Stimulated activated CD4-positive, alpha-beta T cell treated with anti-CD3 and anti-CD28 coated beads, TNF-alpha, amount 100 ng/mL, for 1 hour (primary cell): ENCODE measurements around the gene CCDC8.
"Not testable (repeated sequence)": the region's sequence is repeated elsewhere in the genome, so short reads cannot be mapped to it uniquely, and the experiment has no call there.

Experiments
- DNase-seq, 3 donors: peaks; one replicate each; pipeline ENCODE4 v3.0.0-alpha.2; 2020; ENCODE audit warnings: low read depth in 3 of 3, low spot score in 1 of 3

CCDC8 gene

DNA sequence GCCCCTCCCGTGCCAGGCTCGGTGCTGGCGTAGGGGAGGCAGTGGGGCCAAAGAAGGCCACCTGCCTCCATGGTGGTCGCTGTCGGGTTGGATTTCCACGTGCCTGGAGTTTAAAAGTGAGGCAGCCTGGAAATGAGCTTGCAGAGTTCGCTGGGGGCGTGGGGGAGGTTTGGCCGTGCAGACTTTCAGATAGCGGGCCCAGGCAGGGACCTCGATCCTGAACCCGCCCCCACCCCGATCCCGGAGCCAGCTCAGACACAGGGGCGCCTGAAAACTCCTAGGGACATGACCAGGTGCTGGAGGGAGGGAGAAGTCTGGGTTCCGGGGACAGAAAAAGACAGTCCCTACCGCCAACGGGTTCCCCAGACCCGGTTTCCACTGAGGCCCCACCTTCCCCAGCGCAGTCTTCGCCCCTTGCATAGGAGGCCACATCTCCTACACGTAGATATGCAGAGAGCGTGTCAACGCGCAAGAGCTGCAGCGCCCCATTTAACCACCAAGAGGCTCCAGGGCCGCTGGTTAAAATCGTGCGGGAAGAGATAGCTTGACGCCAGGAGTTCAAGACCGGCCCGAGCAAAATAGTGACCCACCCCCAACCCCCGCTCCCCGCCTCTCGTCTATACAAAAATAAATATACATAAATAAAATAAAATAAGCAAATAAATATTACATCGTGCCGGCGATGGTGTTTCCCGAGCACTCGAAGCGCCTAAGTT, 8.5 kb downstream of the CCDC8 start:
- no peak for DNase-seq

GRCh38 chr19:46404055-46404752, 9.2 kb downstream of the CCDC8 start:
- DNase-seq, result no peak

DNA sequence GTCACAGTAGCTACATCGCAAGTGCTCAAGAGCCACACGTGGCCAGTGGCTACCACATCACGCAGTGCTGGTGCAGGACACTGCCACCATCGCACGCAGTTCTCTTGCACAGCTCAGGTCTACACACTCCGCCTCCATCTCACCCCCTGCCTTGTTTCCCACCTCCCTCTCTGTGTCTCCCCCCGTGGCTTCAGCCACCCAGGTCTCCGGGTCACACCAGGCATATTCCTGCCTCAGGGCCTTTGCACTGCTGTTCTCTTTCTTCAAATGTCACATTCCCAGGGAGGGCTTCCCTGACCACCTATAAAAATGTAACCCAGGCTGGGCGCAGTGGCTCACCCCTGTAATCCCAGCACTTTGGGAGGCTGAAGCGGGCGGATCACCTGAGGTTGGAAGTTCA, 10.6 kb downstream of the CCDC8 start:
- no peak for DNase-seq

DNA sequence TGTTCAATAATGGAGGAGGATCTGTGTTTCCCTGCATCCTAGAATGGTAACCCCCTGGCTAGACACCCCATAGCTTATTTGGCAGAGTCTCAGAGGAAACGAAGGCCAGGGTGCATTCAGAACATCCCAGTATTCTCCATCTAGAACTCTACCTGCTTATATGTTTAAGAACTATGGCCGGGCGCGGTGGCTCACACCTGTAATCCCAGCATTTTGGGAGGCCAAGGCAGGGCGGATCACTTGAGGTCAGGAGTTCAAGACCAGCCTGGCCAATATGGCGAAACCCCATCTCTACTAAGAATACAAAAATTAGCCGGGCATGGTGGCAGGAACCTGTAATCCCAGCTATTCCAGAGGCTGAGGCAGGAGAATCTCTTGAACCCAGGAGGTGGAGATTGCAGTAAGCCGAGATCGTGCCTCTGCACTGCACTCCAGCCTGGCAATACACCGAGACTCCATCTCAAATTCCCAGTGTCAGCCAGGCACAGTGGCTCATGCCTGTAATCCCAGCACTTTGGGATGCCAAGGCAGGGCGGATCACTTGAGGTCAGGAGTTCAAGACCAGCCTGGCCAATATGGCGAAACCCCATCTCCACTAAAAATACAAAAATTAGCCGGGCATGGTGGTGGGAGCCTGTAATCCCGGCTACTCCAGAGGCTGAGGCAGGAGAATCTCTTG, 15.4 kb downstream of the CCDC8 start:
- not testable (repeated sequence) for DNase-seq

DNA sequence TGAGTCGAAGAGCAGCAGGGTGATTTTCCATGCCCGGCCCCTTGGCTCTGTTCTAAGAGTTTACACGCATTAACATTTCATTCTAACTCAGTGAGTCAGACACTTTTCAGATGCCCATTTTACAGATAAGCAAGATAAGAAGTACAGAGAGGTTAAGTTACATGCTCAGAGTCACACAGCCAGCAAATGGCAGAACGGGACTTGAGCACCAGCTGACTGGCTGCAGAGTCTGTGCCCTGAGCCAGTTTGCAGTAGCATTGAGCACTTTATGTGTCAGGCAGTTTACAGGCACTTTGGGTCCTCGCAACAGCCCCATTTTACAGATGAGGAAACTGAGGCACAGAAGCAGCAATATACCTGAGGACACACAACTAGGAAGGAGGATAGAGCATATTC, 19.0 kb downstream of the CCDC8 start:
- no peak for DNase-seq

GRCh38 chr19:46393456-46394401, 19.6 kb downstream of the CCDC8 start:
- no peak for DNase-seq

GRCh38 chr19:46392837-46393236, 20.5 kb downstream of the CCDC8 start:
- DNase-seq, result no peak

GRCh38 chr19:46392252-46392801, 21.0 kb downstream of the CCDC8 start:
- DNase-seq, result no peak

GRCh38 chr19:46391296-46392251, 21.8 kb downstream of the CCDC8 start:
- DNase-seq, result no peak

GRCh38 chr19:46390866-46391265, 22.5 kb downstream of the CCDC8 start:
- no peak for DNase-seq

DNA sequence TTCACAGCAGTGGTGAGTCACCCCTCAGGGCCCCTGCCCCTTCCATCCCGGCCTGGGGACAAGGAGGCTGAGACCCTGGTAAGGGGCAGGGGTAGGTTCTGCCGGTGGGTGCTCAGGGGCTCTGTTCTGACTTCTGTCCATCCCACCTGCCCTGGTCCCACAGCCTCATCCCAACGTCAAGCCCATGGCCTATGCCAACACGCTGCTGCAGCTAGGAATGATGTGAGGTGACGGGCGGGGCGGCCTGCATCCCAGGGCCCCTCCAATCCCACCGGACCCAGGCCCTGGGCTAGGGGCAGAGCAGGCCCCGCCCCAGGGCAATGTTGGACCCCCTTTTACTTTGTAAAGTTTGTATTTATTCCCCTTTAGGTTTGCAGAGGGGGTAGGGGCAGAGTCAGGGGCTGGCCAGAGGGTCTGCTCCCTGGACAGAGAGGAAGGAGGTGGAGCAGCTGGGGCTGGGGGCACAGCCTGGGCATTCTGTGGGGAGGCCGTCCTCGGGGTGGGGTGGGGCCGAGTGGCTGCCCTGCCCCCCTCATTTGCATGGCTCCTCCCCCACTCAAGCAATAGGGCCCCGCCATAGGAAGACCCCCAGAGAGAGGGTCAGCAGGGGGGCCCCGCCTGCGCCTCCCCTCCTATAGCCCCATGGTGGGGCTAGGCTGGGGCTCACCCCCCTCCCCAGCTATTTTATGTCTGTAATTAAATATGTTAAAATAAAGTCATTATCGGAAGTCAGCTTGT, 23.1 kb downstream of the CCDC8 start:
- no peak for DNase-seq

DNA sequence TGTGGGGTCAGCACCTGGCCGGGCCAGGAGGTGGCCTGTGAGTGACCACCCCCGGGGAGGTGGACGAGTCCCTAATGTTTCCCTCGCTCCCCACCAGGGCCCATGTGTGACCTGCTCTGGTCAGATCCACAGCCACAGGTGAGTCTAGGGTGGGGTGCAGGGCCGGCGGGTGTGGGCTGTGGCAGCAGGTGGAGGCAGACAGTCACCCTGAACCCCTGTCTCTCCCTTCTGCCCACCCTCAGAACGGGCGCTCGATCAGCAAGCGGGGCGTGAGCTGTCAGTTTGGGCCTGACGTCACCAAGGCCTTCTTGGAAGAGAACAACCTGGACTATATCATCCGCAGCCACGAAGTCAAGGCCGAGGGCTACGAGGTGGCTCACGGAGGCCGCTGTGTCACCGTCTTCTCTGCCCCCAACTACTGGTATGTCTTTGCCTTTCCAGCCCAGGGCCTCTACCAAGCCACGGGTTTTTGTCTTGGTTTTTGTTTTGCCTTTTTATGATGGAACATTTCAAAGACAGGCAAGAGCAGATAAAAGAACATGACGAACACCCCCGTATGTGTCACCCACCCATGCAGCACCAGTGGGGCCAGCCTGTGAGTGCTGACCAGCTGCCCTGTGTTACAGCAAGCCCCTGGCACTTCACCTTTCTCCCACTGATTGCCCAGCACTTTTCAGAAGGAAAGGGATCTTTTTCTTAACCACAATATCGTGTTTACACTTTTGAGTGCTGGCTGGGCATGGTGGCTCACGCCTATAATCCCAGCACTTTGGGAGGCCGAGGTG, 24.9 kb downstream of the CCDC8 start:
- no peak for DNase-seq

GRCh38 chr19:46387713-46388130, 25.6 kb downstream of the CCDC8 start:
- no peak for DNase-seq

DNA sequence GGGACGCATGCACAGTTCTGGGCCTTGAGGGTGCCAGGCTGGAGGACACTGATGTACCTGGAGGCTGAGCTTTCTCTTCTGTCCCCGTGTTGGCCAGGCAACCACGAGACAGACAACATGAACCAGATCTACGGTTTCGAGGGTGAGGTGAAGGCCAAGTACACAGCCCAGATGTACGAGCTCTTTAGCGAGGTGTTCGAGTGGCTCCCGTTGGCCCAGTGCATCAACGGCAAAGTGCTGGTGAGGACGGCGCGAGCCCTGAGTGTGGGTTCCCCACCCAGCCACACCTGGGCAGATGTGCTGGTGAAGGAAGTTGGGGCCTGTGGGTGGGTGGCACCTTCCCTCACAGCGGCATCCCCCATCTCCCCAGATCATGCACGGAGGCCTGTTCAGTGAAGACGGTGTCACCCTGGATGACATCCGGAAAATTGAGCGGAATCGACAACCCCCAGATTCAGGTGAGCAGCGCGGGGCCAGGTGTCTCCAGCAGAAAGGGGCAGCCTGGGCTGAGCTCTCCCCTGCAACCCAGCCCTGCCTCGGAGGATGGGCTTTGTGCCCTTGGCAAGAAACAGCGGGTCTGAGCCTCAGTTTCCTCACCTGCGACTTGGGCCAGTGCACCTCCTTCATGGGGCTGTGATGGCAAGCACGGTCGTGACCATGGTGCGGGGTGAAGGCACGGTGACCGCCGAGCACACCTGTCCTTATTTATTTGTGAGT, 26.2 kb downstream of the CCDC8 start:
- no peak for DNase-seq

DNA sequence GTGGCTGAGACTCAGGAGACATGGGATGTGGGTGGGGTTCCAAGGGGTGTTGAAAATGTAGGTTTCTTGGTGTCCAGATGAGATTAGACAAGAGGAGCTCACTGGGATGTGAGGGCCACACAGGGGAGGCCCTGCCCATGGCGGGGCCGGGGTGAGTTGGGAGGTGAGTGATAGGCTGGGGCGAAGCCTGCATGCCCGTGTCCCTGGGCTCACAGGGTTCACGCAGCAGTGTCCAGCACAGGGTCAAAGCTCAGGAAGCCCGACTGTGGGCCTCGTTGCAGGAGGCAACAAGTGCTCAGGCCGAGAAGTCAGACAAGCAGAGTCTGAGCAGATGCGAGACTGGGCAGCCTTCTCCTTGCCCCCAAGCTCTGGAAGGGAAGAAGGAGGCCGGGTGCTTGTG, 27.2 kb downstream of the CCDC8 start:
- no peak for DNase-seq

DNA sequence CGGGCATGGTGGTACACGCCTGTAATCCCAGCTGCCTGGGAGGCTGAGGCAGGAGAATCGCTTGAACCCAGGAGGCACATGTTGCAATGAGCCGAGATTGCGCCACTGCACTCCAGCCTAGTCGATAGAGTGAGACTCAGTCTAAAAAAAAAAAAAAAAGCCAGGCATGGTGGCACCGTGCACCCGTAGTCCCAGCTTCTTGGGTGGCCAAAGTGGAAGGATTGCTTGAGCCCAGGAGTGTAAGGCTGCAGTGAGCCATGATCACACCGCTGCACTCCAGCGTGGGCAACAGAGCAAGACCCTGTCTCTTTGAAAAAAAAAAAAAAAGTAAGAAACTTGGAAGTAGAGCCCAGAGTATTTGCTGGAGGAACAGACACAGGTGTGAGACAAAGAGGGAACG, 27.7 kb downstream of the CCDC8 start:
- no peak for DNase-seq

- no peak for DNase-seq
Observed at GRCh38 chr19:46384396-46384795, 29.0 kb downstream of the CCDC8 start.

- no peak for DNase-seq
Observed at GRCh38 chr19:46383846-46384245, 29.5 kb downstream of the CCDC8 start.
